Measurements from ENCODE around the gene GAS5. TPM values are rescaled to one million over a fixed set of nuclear protein-coding genes. Genes with fewer than 3 reads are reported as not detected.
"Not testable (repeated sequence)": the region's sequence is repeated elsewhere in the genome, so short reads cannot be mapped to it uniquely, and the experiment has no call there.

GAS5 gene
- total RNA-seq, 4 donors from 2014 or later, result 91.9 to 138 (median 98.4) TPM

DNA sequence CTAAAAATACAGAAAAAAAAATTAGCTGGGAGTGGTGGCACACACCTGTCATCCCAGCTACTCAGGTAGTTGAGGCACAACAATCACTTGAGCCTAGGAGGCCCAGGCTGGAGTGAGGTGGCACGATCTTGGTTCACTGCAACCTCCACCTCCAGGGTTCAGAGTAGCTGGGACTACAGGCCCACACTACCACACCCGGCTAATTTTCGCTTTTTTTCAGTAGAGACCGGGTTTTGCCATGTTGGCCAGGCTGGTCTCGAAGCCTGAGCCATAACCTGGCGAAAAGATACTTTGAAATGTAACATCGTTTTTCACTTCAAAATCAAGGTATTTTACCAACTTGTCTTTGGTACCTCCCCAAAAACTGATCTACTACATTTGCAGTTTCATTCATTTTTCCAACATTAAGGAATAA lies 6.1 kb downstream of the GAS5 start:
- intact Hi-C loops (cut with DNase I; ENCODE audit: low total_unique reads) (no loop called here), in situ Hi-C loops (cut with MboI; ENCODE audit: low sequenced_read_pairs in 4 of 4) (loop anchor here in 1 of 4 donors (25.0 kb wide), 1 partner anchor 1126 kb away; the partner anchor contains the start of gene CACYBP)
- Histone ChIP-seq H3K4me1 (peaks cover 12 to 16% of the 10 kb centered on the region in 2 donors), H3K27ac (no peak overlapping the region), H3K4me3 (no peak overlapping the region), H3K9me3 (no peaks in the 10 kb centered on the region), H3K36me3 (peaks cover 0 to 86% of the 10 kb centered on the region in 2 donors), H3K27me3 (no peaks in the 10 kb centered on the region)
- TF ChIP-seq POLR2A (IDR thresholded peaks at IDR 0.05), result no peak
- TF ChIP-seq, protein P1, sequence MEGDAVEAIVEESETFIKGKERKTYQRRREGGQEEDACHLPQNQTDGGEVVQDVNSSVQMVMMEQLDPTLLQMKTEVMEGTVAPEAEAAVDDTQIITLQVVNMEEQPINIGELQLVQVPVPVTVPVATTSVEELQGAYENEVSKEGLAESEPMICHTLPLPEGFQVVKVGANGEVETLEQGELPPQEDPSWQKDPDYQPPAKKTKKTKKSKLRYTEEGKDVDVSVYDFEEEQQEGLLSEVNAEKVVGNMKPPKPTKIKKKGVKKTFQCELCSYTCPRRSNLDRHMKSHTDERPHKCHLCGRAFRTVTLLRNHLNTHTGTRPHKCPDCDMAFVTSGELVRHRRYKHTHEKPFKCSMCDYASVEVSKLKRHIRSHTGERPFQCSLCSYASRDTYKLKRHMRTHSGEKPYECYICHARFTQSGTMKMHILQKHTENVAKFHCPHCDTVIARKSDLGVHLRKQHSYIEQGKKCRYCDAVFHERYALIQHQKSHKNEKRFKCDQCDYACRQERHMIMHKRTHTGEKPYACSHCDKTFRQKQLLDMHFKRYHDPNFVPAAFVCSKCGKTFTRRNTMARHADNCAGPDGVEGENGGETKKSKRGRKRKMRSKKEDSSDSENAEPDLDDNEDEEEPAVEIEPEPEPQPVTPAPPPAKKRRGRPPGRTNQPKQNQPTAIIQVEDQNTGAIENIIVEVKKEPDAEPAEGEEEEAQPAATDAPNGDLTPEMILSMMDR (IDR thresholded peaks at IDR 0.05 in 4 of 5, conservative IDR thresholded peaks at IDR 0.05 in 1 of 5), result no peak
- DNase-seq (no peak), ATAC-seq (no peak)

DNA sequence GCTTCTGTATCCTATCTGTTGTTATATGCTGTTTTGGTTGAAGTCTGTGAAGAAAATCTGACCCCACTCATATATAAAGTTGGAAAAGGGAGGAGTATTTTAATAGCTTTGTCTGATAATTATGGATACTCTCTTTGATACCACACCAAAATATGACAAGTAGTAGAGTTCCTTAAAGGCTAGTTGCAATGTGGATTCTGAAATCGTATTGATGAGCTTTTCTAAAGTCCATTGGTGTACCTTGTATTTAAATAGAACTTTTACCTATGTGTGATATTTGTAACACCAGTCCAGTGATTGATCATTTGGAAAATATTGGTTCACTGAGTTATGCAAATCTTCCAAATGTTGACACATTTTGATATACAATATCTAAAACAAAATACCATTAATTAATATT lies 7.7 kb downstream of the GAS5 start:
- H3K4me1 ChIP-seq, result peaks cover 0 to 5% of the 10 kb centered on the region in 2 donors
- ATAC-seq (no peak), DNase-seq (no peak)
- H3K9me3 ChIP-seq, result no peaks in the 10 kb centered on the region
- TF ChIP-seq, protein P1 (IDR thresholded peaks at IDR 0.05 in 4 of 5, conservative IDR thresholded peaks at IDR 0.05 in 1 of 5), result no peak
- TF ChIP-seq POLR2A (IDR thresholded peaks at IDR 0.05), result no peak
- no peaks in the 10 kb centered on the region for H3K27me3 ChIP-seq
- H3K4me3 ChIP-seq, result no peak overlapping the region
- peaks cover 0 to 81% of the 10 kb centered on the region in 2 donors for H3K36me3 ChIP-seq
- in situ Hi-C loops (cut with MboI; ENCODE audit: low sequenced_read_pairs in 4 of 4) (loop anchor here in 1 of 4 donors (25.0 kb wide), 1 partner anchor 1127 kb away; the partner anchor contains the start of gene CACYBP), intact Hi-C loops (cut with DNase I; ENCODE audit: low total_unique reads) (no loop called here)
- H3K27ac ChIP-seq, result no peak overlapping the region

DNA sequence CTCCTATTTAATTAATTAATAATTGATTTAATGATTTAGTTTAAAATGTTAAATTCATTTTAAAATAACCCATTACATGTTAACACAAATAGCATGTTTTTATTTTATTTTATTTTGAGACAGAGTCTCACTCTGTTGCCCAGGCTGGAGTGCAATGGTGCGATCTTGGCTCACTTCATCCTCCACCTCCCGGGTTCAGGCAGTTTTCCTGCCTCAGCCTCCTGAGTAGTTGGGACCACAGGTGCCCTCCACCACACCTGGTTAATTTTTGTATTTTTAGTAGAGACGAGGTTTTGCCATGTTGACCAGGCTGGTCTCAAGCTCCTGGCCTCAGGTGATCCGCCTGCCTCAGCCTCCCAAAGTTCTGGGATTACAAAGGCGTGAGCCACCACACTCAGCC lies 8.2 kb downstream of the GAS5 start:
- H3K4me1 ChIP-seq; H3K4me3 ChIP-seq; H3K9me3 ChIP-seq; DNase-seq; ATAC-seq; H3K27ac ChIP-seq; intact Hi-C loops (cut with DNase I; ENCODE audit: low total_unique reads); H3K27me3 ChIP-seq: not testable (repeated sequence)
- peaks cover 0 to 76% of the 10 kb centered on the region in 2 donors for H3K36me3 ChIP-seq
- in situ Hi-C loops (cut with MboI; ENCODE audit: low sequenced_read_pairs in 4 of 4), result loop anchor here in 1 of 4 donors (25.0 kb wide), 1 partner anchor 1128 kb away; the partner anchor contains the start of gene CACYBP

DNA sequence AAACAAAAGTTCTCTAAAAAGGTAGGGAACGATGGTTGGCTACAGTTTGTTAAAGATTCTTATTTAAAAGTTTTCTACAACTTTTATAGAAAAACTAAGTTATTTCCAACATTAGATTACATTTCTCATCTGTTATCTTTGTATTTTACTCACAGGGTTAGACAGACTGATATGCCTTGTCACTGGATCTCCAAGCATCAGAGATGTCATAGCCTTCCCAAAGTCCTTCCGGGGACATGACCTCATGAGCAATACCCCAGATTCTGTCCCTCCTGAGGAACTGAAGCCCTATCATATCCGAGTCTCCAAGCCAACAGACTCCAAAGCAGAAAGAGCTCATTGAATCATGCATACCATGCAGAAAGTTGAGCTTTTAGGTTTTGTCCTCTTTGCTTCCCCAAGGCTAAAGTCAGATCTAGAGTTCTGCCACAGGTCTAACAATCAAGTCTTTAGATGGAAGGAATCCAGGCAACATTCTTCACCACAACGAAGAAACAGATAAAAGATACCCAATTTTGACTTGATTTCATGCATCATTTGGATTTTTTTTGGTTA lies 10.3 kb downstream of the GAS5 start:
- Histone ChIP-seq H3K4me1 (no peaks in the 10 kb centered on the region), H3K36me3 (peaks cover 0 to 69% of the 10 kb centered on the region in 2 donors), H3K9me3 (no peaks in the 10 kb centered on the region), H3K4me3 (no peak overlapping the region), H3K27ac (no peak overlapping the region), H3K27me3 (no peaks in the 10 kb centered on the region)
- in situ Hi-C loops (cut with MboI; ENCODE audit: low sequenced_read_pairs in 4 of 4), result loop anchor here in 1 of 4 donors (25.0 kb wide), 1 partner anchor 1130 kb away; the partner anchor contains the start of gene CACYBP
- intact Hi-C loops (cut with DNase I; ENCODE audit: low total_unique reads), result no loop called here
- DNase-seq, result no peak
- TF ChIP-seq POLR2A (IDR thresholded peaks at IDR 0.05), result no peak
- TF ChIP-seq, protein P1 (IDR thresholded peaks at IDR 0.05 in 4 of 5, conservative IDR thresholded peaks at IDR 0.05 in 1 of 5), result no peak
- ATAC-seq, result no peak

DNA sequence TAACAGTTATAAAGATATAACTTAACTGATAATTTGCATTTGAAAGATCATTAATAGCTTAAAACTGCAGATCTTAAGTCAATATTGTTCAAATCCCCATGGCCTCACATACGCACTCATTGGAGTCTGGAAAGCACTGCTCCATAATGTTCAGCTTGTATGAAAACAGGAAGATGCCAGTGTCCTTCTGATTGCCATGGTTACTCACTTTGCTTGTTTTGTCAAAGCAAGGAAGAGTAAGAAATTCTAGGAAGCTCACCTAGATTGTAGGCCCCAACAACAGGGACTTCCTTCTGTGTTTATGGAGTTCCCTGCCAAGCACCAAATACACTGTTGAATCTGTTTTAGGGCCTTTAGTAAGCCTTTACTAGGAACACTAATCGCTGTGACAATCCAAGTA lies 10.9 kb downstream of the GAS5 start:
- H3K27ac ChIP-seq, result no peak overlapping the region
- no peaks in the 10 kb centered on the region for H3K27me3 ChIP-seq
- no peak for DNase-seq
- H3K4me1 ChIP-seq, result no peaks in the 10 kb centered on the region
- peaks cover 0 to 67% of the 10 kb centered on the region in 2 donors for H3K36me3 ChIP-seq
- in situ Hi-C loops (cut with MboI; ENCODE audit: low sequenced_read_pairs in 4 of 4), result loop anchor here in 1 of 4 donors (25.0 kb wide), 1 partner anchor 1130 kb away; the partner anchor contains the start of gene CACYBP
- TF ChIP-seq, protein P1 (IDR thresholded peaks at IDR 0.05 in 4 of 5, conservative IDR thresholded peaks at IDR 0.05 in 1 of 5), result no peak
- TF ChIP-seq POLR2A (IDR thresholded peaks at IDR 0.05), result no peak
- intact Hi-C loops (cut with DNase I; ENCODE audit: low total_unique reads), result no loop called here
- no peak for ATAC-seq
- no peak overlapping the region for H3K4me3 ChIP-seq
- no peaks in the 10 kb centered on the region for H3K9me3 ChIP-seq

Data from gastrocnemius medialis (tissue), 4 donors.